NCI-H2107 treated with DMSO at 0.1 percent for 48 hours (cell line): ENCODE measurements around the gene IGFN1.

Experiments
- DNase-seq: peaks from one replicate; lab custom pipeline; 2025; ENCODE audit not compliant: unreplicated experiment; lab: John Stamatoyannopoulos, UW

IGFN1 gene

DNA sequence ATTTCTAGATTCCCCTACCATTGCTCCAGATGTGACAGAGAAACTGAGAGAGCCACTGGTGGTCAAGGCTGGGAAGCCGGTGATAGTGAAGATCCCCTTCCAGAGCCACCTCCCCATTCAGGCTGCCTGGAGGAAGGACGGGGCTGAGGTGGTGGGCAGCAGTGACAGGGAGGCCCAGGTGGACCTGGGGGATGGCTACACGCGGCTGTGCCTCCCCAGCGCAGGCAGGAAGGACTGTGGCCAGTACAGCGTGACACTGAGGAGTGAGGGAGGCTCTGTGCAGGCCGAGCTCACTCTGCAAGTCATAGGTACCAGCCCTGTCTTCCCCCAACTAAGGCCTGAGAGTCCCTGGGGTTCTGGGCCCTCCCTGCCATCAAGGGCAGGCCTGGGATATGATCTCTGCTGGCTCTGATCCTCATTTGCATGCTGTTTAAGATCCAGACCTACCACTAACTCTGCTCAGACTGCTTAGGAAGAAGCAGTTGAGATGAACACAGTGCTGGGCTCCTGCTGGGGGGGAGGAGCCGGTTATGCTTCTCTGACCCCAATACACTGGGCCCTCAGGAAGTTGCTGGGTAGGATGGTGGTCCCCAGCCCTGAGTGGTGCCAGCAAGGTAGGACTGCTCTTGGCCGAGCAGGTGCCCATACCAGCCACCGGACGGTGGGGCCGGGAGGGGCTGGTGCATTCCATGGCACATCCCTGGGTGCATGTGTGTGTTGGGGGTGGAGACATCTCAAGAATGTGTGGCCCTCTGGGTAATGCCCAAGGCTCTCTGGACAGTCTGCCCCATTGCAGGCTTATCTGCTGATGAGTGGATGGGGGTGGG is 25.1 kb downstream of the IGFN1 start:
- no peak for DNase-seq

DNA sequence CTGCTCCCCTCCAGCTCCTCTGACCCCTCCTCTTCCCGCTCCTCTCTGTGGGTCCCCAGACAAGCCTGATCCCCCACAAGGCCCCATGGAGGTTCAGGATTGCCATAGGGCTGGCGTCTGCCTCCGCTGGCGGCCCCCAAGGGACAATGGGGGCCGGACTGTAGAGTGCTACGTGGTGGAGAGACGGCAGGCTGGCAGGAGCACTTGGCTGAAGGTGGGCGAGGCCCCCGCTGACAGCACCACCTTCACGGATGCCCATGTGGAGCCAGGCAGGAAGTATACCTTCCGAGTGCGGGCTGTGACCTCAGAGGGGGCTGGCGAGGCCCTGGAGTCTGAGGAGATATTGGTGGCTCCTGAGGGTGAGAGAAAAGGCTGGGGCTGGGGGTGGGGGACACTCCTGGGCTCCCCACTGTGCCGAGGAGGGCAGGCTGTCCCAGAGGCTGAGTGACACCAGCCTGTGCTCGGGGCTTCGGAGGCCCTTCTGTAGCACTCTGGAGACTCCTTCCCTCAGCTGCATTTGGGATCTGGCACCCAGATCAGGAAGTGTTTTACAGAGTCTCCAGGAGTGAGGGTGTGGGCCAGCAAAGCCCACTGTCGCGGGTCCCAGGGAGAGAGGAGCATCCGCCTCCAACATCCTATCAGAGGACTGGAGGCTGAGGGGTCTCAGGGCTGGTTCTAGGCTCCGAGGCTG is 25.9 kb downstream of the IGFN1 start:
- DNase-seq: no peak

DNA sequence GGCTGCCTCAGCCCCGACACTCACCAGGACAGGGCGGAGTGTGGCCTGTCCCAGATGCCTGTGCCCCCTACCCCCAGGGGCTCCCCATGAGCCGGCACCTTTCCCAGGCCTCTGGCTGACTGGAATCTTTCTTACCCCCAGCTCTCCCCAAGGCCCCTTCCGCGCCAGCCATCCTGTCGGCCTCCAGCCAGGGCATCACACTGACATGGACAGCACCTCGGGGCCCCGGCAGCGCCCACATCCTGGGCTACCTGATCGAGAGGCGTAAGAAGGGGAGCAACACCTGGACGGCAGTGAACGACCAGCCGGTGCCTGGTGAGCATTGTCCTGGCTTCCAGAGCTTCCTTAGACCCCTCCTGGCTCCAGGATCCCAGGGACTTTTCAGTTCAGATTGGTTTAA is 26.5 kb downstream of the IGFN1 start:
- DNase-seq: no peak

DNA sequence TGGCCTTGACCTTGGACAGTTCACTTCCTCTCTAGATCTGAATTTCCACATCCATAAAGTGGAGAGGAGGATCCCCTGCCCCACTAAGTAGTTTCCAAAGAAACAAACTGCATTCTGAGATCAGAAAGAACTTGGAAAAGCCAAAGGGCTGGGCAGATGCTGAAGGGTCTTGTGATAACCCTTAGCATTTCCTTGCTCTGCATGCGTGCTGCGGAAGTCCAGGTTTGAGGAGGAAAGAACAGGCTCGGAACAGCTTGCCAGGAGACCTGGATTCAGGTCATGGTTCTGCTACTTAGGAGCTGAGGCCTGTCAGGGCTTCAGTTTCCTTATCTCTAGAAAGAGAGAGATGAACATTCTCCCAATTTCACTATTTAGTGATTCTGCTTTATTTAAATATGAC is 27.2 kb downstream of the IGFN1 start:
- DNase-seq: no peak

DNA sequence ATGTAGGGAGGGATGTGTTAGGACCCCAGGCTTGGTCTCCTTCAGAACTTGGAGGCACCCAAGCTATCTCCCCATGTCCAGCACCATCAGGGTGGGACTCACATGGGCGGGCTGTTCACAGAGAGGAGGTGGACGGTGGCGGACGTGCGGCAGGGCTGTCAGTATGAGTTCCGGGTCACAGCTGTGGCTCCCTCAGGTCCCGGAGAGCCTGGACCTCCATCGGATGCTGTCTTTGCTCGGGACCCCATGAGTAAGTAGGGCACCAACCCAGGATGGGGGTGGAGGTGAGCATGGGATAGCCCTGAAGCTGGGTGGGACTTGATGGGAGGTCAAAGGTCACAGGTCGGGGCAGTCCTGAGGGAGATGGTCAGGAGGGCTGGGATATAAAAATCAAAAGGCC is 27.8 kb downstream of the IGFN1 start:
- DNase-seq: no peak

DNA sequence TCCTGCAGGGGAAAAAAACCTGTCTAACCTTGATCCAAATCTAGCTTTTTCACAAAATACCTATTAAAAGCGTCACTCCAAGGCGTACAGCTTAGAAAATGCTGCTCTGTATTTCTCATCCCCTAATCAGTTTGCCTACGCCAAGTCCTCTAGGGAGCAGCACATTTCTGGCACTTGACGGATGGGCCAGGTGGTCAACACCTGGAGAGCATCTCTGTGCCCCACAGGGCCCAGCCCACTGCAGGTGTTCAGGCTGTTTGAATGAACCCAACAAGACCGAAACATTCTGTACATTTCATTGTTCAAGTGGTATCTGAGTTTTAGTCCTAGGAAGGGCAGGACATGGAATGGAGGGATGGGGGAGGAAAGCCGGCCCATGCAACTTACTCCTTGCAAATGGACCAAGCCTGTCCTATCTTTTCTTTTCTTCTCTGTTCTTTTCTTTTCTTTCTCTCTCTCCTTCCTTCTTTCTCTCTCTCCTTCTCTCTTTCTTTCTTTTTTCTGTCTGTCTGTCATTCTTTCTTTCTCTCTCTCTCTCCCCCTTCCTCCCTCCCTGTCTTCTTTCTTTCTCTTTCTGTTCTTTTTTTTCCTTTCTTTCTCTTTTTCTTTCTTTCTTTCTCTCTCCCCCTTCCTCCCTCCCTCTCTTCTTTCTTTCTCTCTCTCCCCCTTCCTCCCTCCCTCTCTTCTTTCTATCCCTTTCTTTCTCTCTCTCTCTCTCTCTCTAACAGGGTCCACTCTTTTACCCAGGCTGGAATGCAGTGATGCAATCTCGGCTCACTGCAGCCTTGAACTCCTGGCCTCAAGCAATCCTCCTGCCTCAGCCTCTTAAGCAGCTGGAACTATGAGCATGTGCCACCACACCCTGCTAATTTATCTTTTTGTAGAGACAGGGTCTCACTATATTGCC is 29.1 kb downstream of the IGFN1 start:
- DNase-seq: peak; percentile 60

DNA sequence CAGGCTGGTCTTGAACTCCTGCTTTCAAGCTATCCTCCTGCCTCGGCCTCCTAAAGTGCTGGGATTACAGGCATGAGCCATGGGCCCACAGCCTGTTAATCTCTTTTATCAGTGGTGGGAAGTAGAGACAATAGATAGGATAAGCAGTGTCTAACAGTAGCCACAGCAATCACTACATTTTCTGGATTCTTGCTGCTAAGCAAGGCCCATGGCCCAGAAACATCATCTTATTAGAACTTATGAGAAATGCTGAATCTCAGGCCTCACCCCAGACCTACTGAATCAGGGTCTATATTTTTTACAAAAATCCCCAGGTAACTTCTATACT is 29.7 kb downstream of the IGFN1 start:
- no peak for DNase-seq

DNA sequence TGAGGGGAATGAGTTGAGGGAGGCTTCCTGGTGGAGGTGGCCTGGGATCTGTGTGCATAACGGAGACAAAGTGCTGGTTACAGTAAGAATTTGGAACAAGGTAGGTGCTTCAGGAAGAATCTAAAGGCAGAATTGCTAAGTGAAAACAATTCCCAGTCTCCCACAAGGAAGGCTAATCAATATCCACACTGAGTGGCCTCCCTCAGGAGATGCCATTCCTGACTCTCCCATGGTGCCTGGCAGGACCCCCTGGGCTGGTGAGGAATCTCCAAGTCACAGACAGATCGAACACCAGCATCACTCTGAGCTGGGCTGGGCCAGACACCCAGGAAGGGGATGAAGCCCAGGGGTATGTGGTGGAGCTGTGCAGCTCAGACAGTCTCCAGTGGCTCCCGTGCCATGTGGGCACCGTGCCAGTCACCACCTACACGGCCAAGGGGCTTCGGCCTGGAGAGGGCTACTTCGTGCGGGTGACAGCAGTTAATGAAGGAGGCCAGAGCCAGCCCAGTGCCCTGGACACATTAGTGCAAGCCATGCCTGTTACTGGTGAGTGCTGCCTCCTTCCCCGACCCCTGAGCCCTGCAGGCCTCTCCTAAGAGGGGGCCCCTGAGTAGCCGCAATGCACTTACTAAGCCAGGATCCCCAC is 30.7 kb downstream of the IGFN1 start:
- DNase-seq: no peak

DNA sequence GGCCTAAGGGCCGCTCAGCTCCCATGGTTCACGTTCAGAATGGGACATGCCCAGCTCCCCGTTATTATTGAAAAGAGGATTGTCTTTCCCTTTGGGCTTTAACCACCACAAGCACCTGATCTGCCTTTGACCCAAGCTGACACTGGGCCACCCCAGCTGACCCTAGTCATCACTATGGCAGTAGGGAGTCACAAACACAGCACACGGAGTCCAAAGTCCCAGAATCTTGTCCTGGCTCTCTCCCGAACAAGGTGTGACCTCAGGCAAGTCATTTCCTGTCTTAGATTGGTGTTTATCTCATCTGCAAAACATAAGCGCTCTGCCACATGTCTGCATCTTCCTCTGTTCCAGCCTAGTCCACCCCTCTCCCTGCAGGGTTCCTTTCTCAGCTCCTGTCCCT is 31.5 kb downstream of the IGFN1 start:
- no peak for DNase-seq

DNA sequence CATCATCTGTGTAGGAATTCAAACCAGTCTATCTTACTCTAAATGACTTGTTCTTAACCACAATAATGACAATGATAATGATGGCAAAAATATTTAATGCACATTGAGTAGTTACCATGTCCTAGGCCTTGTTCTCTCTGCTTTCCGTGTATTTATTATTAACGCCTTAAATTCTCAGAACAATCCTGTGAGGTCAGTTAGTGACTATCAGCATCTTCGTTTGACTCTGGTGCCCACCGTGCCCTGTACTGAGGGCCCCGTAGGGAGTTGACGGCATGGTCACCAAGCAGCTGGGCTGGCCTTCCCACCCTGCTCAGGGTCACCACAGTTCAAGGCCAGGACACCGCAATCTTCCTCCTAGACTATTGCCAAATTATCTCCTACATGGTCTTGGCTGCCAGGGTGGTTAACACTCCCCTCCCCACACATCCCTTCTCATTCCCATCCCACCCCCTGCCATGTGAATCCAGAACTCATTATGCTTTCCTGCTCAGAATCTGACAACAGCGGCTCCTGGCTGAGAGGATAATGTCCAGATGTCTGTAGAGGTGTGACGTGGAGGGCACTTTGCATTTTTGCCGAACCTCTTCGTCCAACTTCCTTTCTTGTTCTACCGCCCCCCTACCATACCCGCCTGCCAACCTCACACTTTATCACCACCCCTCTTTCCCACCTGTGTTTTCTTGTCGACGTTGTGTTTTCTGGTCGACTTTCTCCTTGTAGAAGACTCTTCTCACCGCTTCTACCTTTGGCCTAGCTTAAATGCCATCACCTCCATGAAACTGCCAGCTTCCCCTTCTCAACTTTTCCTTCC is 33.4 kb downstream of the IGFN1 start:
- DNase-seq: no peak

DNA sequence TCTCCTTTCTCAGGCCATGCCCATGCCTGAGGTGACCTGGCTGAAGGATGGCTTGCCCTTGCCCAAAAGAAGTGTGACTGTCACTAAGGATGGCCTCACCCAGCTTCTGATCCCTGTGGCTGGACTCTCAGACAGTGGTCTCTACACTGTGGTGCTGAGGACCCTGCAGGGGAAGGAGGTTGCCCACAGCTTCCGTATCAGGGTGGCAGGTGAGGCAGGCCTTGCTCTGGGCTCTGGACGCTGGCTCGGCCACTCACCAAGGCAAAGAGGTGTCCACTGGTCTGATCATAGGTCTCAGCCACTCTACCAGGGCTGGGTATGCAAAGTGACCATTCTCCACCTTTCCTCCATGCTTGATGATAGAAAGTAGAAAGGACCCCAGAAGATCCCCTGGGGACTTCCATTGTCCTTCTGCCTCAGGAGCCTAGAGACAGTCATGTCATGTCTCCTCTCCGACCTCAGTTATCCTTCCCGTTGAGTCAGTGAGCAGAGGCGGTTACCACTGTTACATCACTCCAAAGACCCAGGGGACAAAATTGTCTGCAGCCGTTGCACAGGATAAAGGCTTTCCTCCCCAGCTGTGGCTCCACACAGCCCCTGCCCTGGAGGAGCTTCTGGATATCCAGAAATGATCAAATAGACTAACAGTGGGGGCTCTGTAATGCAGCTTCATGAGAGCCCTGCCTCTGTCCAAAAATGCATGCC is 34.2 kb downstream of the IGFN1 start:
- no peak for DNase-seq

DNA sequence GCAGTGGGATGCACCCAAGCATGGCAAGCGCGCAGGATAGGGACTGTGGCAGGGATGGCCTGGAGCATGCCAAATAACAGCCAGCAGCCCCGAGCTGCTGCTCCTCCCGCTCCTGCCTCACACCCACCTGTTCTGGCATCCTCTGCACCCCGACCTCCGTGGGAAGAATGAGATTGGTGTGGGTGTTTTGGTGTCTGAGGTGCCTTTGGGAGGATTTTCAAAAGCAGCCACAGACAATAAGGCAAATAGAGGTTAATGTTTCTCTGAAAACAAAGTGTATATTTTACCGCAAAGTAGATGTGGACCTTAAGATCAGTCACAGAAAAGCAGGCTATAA is 35.5 kb downstream of the IGFN1 start:
- DNase-seq: no peak

DNA sequence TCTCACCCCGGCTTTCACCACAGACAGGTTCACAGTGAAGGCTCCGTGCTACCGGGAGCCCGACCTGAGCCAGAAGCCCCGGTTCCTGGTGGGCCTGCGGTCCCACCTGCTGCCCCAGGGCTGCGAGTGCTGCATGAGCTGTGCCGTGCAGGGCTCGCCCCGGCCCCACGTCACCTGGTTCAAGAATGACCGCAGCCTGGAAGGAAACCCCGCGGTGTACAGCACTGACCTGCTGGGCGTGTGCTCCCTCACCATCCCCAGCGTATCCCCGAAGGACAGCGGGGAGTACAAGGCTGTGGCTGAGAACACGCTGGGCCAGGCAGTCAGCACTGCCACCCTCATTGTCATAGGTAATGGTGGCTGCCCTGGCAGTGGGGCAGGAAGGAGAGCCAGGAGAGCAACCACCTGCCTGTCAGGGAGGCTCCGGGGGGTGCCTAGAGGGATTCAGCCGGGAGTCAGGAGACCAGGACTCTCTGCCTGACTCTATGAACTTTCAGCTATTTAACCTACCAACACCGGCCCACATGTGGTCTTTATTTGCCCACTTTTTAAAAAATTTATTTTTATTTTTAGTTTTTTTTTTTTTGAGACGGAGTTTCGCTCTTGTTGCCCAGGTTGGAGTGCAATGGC is 36.4 kb downstream of the IGFN1 start:
- no peak for DNase-seq

DNA sequence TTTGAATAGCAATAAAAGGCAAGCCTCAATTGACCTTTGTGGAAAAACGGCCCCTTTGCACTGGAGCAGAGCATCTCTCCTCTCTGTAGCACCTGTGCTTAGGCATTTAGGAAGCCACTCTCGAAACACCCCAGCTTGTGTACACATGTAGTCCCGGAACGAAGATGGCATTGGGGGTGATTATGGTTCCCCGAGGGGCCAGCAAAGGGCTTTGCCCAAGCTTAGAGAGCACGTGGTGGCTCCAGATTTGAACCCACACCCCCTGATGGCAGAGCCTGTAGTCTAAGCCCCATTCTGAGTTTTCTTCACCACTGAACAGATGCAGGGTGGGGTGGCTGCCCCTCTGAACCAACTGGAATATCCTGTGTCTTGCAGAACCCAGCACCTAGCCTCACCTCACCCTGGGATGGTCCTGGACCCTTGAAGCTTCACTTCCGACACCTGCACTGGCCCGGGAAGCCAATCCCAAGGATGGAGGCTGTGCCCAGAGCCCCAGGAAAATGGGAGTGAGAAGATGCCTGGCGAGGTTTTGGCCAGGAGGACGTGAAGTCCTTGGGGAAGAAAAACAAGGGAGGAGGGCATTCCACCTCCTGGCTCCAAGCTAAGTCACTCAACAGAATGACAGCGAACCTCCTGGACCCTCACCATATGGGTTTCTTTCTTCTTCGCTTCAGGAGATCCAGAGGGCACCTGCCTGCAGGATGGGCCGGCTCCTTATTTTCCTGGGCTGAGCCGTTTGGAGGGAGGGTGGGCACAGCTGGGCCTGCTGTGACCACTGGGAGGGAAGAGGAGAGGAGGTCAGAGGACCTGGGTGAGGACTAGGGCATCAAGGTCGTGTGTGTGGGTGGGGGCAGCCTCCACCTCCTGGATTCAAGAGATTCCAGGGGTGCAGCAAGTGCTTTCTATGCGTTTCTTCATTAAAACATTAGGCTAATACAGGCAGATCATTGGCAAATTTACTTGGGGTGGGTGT is 37.7 kb downstream of the IGFN1 start:
- DNase-seq: no peak

DNA sequence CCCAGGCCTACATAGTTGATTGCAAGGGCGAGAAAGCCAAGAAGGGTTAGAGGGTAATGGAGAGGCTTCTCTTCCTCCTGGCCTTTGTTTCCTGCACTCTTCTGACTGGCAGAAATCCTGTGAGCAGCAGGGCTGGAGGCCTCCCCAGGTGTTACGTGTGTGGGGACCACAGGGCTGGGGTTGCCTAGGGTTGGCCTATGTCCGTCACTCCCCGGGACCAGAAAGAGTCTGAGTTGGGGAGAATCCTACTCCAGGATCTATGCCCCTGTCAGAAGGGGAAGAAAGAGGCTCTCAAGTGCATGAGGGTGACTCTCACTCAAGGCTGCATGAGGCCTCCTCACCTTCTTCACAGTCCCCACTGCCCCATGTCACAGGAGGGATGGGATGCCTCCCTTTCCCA is 38.5 kb downstream of the IGFN1 start:
- no peak for DNase-seq

DNA sequence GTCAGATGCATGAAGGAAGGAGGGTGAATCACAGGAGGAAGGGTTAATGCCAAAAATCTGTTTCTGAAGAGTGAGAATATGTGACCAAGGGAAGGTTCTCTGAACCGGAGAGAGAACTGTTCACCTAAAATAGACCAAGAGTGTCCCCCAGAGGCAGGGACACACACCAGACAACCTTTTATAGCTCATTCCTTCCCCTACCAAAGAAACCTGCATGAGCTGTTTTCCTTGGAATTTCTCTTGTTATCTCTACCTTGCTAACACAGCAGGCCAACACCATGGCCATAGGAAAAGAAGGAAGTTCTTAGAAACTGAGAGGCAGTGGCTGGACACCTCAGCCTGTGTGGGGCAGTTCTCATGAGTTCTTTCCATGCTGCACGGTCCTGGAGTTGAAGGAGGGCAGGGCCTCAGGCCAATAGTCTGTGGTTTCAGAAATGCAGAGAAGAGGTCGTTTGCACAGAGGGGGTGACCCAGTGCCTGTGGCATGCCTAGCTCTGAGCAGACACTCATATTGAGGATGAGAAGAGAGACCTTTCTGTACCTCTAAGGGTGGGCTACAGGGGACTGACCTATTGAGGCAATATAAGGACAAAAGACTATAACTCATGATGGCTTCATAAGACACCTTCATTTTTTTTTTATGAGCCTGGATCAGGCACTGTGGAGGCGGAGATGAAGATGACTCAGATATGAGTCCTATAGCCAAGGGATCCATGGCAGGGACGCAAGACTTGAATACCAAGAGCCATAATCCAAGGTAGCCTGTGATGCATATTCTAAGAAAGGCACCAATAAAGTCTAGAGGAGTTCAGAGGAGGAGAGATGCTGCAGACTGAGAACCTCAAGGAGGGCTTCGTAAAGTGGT is 39.4 kb downstream of the IGFN1 start:
- no peak for DNase-seq

DNA sequence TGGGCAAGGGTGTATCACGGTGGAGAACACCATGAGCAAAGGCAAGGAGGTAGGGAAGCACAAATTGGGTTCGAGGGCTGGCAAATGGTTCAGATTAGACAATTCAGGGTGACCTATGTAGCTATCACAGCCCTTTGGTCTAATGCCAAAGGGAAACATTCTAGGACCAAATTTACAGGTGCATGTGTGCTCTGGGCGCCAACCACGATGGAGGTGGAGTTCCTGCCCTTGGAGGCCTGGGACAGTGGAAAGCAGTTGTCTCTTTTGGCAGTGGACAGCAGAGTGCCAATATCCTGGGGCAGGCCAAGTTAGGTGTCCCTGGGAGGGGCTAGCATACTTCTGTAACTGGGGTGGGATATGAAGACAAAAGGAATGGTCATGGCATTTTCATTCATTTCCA is 40.1 kb downstream of the IGFN1 start:
- no peak for DNase-seq
